Measurements from ENCODE around the gene WWOX. TPM values are rescaled to one million over a fixed set of nuclear protein-coding genes. Genes with fewer than 3 reads are reported as not detected.

Gene WWOX
- total RNA-seq, 1 experiment from 2014 or later, result 18.0 TPM

GRCh38 chr16:79079656-79080420 lies 980.4 kb downstream of the WWOX start:
- DNase-seq (ENCODE audit: low read depth), result no peak

- no peak for DNase-seq (ENCODE audit: low read depth)
Measured at GRCh38 chr16:79081297-79082066, 982.0 kb downstream of the WWOX start.

GRCh38 chr16:79082970-79083369 lies 983.5 kb downstream of the WWOX start:
- no peak for DNase-seq (ENCODE audit: low read depth)

- DNase-seq (ENCODE audit: low read depth), result no peak
Measured at GRCh38 chr16:79083508-79084299, 984.2 kb downstream of the WWOX start.

- DNase-seq (ENCODE audit: low read depth), result no peak
Measured at GRCh38 chr16:79088971-79089370, 989.5 kb downstream of the WWOX start.

GRCh38 chr16:79089735-79090284 lies 990.4 kb downstream of the WWOX start:
- DNase-seq (ENCODE audit: low read depth), result peak; percentile 53

- DNase-seq (ENCODE audit: low read depth), result no peak
Measured at GRCh38 chr16:79090966-79091365, 991.5 kb downstream of the WWOX start.

- no peak for DNase-seq (ENCODE audit: low read depth)
Measured at GRCh38 chr16:79092846-79093245, 993.4 kb downstream of the WWOX start.

GRCh38 chr16:79093554-79093967 lies 994.1 kb downstream of the WWOX start:
- peak; percentile 40 for DNase-seq (ENCODE audit: low read depth)

- DNase-seq (ENCODE audit: low read depth), result no peak
Measured at GRCh38 chr16:79096246-79096645, 996.8 kb downstream of the WWOX start.

- no peak for DNase-seq (ENCODE audit: low read depth)
Measured at GRCh38 chr16:79097166-79097565, 997.7 kb downstream of the WWOX start.

GRCh38 chr16:79097771-79098170 lies 998.3 kb downstream of the WWOX start:
- DNase-seq (ENCODE audit: low read depth), result no peak

GRCh38 chr16:79098907-79099306 lies 999.5 kb downstream of the WWOX start:
- no peak for DNase-seq (ENCODE audit: low read depth)

- no peak for DNase-seq (ENCODE audit: low read depth)
Measured at GRCh38 chr16:79099716-79100115, 1000.3 kb downstream of the WWOX start.

- DNase-seq (ENCODE audit: low read depth), result no peak
Measured at GRCh38 chr16:79100447-79100846, 1001.0 kb downstream of the WWOX start.

- DNase-seq (ENCODE audit: low read depth), result no peak
Measured at GRCh38 chr16:79101491-79101890, 1002.0 kb downstream of the WWOX start.

- no peak for DNase-seq (ENCODE audit: low read depth)
Measured at GRCh38 chr16:79104567-79104966, 1005.1 kb downstream of the WWOX start.

- DNase-seq (ENCODE audit: low read depth), result no peak
Measured at GRCh38 chr16:79107301-79107700, 1007.8 kb downstream of the WWOX start.

- DNase-seq (ENCODE audit: low read depth), result no peak
Measured at GRCh38 chr16:79109771-79110170, 1010.3 kb downstream of the WWOX start.

- DNase-seq (ENCODE audit: low read depth), result no peak
Measured at GRCh38 chr16:79110242-79110641, 1010.8 kb downstream of the WWOX start.

GRCh38 chr16:79110953-79111352 lies 1011.5 kb downstream of the WWOX start:
- no peak for DNase-seq (ENCODE audit: low read depth)

- no peak for DNase-seq (ENCODE audit: low read depth)
Measured at GRCh38 chr16:79112462-79112861, 1013.0 kb downstream of the WWOX start.
